Keratinocyte (primary cell): ENCODE measurements around the gene FSIP1.

ENCODE experiments used
- CTCF ChIP-seq, 3 experiments: IDR thresholded peaks in 1 of 3; conservative IDR thresholded peaks in 1 of 3; optimal IDR thresholded peaks in 1 of 3; 2 replicates in 2 of 3; 3 replicates in 1 of 3; pipeline versions ENCODE3 to v1.5.1; 2011; ENCODE audit warnings: low read length in 3 of 3, mild to moderate bottlenecking in 3 of 3, moderate library complexity in 2 of 3, control low read depth in 1 of 3, inconsistent platforms in 1 of 3; ENCODE audit not compliant: insufficient read depth in 2 of 3; ENCODE audit errors: extremely low read depth in 1 of 3
- EZH2 ChIP-seq: IDR thresholded peaks from one replicate; pipeline ENCODE4 v1.6.1; 2012; ENCODE audit warnings: inconsistent platforms, mild to moderate bottlenecking, low read length, moderate library complexity

GRCh38 chr15:39594446-39595337 lies 187.9 kb downstream of the FSIP1 start:
- TF ChIP-seq CTCF (optimal IDR thresholded peaks at IDR 0.05 in 1 of 3, IDR thresholded peaks at IDR 0.05 in 1 of 3, conservative IDR thresholded peaks at IDR 0.05 in 1 of 3; ENCODE audit: extremely low read depth in 1 of 3, insufficient read depth in 2 of 3, low read length in 3 of 3) (no peak), EZH2 (no peak)
